Lung (tissue), 12 donors: ENCODE data around the gene C2CD2. TPM values are rescaled to one million over a fixed set of nuclear protein-coding genes. Genes with fewer than 3 reads are reported as not detected.

ENCODE experiments used
- ATAC-seq: fragments of 200-7000 bp; cut with Tn5 transposase; one replicate; pipeline ENCODE4 v1.9.1; 2020; ENCODE audit warnings: moderate number of reproducible peaks; ENCODE audit not compliant: insufficient read depth, low FRiP score
- DNase-seq, 3 donors: peaks; one replicate each; pipeline ENCODE4 v3.0.0-alpha.2; 2013 to 2017
- H3K27ac ChIP-seq, 2 donors: one replicate each; pipeline ENCODE4 v1.5.1; 2013; ENCODE audit warnings: mild to moderate bottlenecking in 2 of 2, moderate library complexity in 2 of 2, control low read depth in 1 of 2, inconsistent platforms in 1 of 2, low read depth in 1 of 2, low read length in 1 of 2
- H3K27me3 ChIP-seq, 3 donors: one replicate each; pipeline ENCODE4 v1.5.1; 2013; ENCODE audit warnings: low read length in 2 of 3; ENCODE audit not compliant: control insufficient read depth in 3 of 3, insufficient read depth in 3 of 3
- H3K36me3 ChIP-seq, 4 donors: one replicate each; pipeline ENCODE4 v1.5.1; 2013; ENCODE audit warnings: low read length in 4 of 4, mild to moderate bottlenecking in 1 of 4, moderate library complexity in 1 of 4; ENCODE audit not compliant: control insufficient read depth in 4 of 4, insufficient read depth in 4 of 4
- H3K4me1 ChIP-seq, 5 donors: one replicate each; pipeline ENCODE4 v1.5.1; 2013; ENCODE audit warnings: low read length in 5 of 5, mild to moderate bottlenecking in 2 of 5, moderate library complexity in 1 of 5; ENCODE audit not compliant: control insufficient read depth in 5 of 5, insufficient read depth in 5 of 5
- H3K4me3 ChIP-seq: one replicate; pipeline ENCODE4 v1.5.1; 2013; ENCODE audit warnings: mild to moderate bottlenecking, control low read depth, moderate library complexity
- H3K9ac ChIP-seq, 2 donors: one replicate each; pipeline ENCODE4 v1.5.1; 2013; ENCODE audit warnings: low read length in 2 of 2, control low read depth in 1 of 2; ENCODE audit not compliant: insufficient read depth in 1 of 2
- H3K9me3 ChIP-seq, 4 donors: one replicate each; pipeline ENCODE4 v1.5.1; 2013; ENCODE audit warnings: low read length in 3 of 4, mild to moderate bottlenecking in 1 of 4, moderate library complexity in 1 of 4; ENCODE audit not compliant: control insufficient read depth in 4 of 4, insufficient read depth in 3 of 4
- CTCF ChIP-seq: IDR thresholded peaks from 2 replicates; pipeline ENCODE4 v1.5.1; 2012; ENCODE audit warnings: mild to moderate bottlenecking; ENCODE audit errors: control extremely low read depth, extremely low read depth
- WGBS, 2 donors: extraction: QIAGEN DNeasy Blood & Tissue Kit; methylation state at CpG; one replicate each; pipeline ENCODE4 v1.1.7; 2013; 5-methylcytosine and 5-hydroxymethylcytosine counted together
- polyA plus RNA-seq, 2 donors: library from polyadenylated mRNA; stranded (reverse); fragments of 200-250 nt; gene quantifications; one replicate each; pipeline ENCODE4 v1.2.1, GENCODE V29; 2013
- total RNA-seq, 2 donors: library from RNA; depleted of rRNA in 1 of 2; stranded (reverse); fragments of >200 nt in 1 of 2; gene quantifications; one replicate each; pipeline ENCODE4 v1.2.1, GENCODE V29; 2014 to 2021
- donor health status: control.
- donor health status: control.
- donor health status: Bipolar disorder and iron deficiency.
- donor health status: healthy.
- donor health status: DM: yes; HTN: yes; CAD: no.

The C2CD2 gene
- total and polyA plus RNA-seq, 4 donors = 7.0 to 19.5 (median 12.2) TPM

GRCh38 chr21:41888749-41889376 is 65.0 kb downstream of the C2CD2 start:
- 89 to 91% methylated on average over 13 of the region's 13 CpGs for WGBS, 2 donors
- Histone ChIP-seq H3K9ac (no peak overlapping the region), H3K27me3 (no peaks in the 10 kb centered on the region), H3K9me3 (peaks cover 0 to 2% (median 0%) of the 10 kb centered on the region in 4 donors), H3K4me1 (no peaks in the 10 kb centered on the region), H3K4me3 (no peak overlapping the region), H3K27ac (no peak overlapping the region), H3K36me3 (peaks cover 0 to 14% (median 0%) of the 10 kb centered on the region in 4 donors)
- TF ChIP-seq CTCF = no peak
- ATAC-seq = no peak
- no peak for DNase-seq

GRCh38 chr21:41887667-41888066 is 66.2 kb downstream of the C2CD2 start:
- Histone ChIP-seq H3K27me3 (no peaks in the 10 kb centered on the region), H3K36me3 (peaks cover 0 to 14% (median 0%) of the 10 kb centered on the region in 4 donors), H3K9ac (no peak overlapping the region), H3K4me3 (no peak overlapping the region), H3K4me1 (no peaks in the 10 kb centered on the region), H3K9me3 (peaks cover 0 to 2% (median 0%) of the 10 kb centered on the region in 4 donors), H3K27ac (no peak overlapping the region)
- TF ChIP-seq CTCF = no peak
- DNase-seq = no peak
- no peak for ATAC-seq
- 77 to 78% methylated on average over 5 of the region's 5 CpGs for WGBS, 2 donors

- peaks cover 0 to 14% (median 0%) of the 10 kb centered on the region in 4 donors for H3K36me3 ChIP-seq
- no peak overlapping the region for H3K4me3 ChIP-seq
- DNase-seq (no peak), ATAC-seq (no peak)
- WGBS, 2 donors = 80 to 92% methylated on average over 7 of the region's 7 CpGs
- no peak overlapping the region for H3K9ac ChIP-seq
- no peak overlapping the region for H3K27ac ChIP-seq
- TF ChIP-seq CTCF = no peak
- H3K4me1 ChIP-seq = no peaks in the 10 kb centered on the region
- H3K27me3 ChIP-seq = no peaks in the 10 kb centered on the region
- peaks cover 0 to 2% (median 0%) of the 10 kb centered on the region in 4 donors for H3K9me3 ChIP-seq
Observed at GRCh38 chr21:41886328-41886727, 67.5 kb downstream of the C2CD2 start.
